Measurements from ENCODE around the gene SCUBE1. TPM values are rescaled to one million over a fixed set of nuclear protein-coding genes. Genes with fewer than 3 reads are reported as not detected.

SCUBE1 gene
- total RNA-seq, 4 donors from 2014 or later = 33.3 to 109 (median 66.3) TPM

DNA sequence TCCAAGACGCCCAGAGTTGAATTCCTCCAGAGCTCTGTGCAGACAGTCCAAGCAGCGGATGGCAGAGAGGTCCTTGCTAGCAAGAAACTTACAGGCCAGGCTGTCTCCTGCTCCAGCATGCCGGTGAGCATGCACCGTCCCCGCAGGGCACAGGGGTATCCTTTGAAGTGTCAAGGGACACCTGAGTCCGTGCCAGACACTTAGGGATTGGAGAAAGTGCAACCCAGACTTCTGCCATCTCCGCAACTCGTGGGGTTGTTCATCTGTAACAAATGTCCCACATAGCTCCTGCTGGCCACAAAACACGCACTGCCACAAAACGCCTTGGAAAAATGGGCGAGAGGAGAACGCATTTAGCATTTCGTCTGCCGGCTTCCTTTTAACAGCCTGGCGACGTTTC, 178.5 kb downstream of the SCUBE1 start:
- Histone ChIP-seq H3K27me3 (no peaks in the 10 kb centered on the region), H3K36me3 (peaks cover 8 to 71% (median 56%) of the 10 kb centered on the region in 4 donors), H3K9me3 (no peaks in the 10 kb centered on the region), H3K4me3 (no peak overlapping the region), H3K4me1 (peaks cover 14 to 33% (median 27%) of the 10 kb centered on the region in 4 donors), H3K27ac (replicated peaks in 1 of 4) (peak overlapping the region in 2 of 4 donors; percentile 23 to 62)
- no peak for DNase-seq (ENCODE audit: extremely low spot score)
- intact Hi-C loops (cut with DNase I) = no loop called here
- WGBS = 48% methylated on average over 15 of the region's 16 CpGs
- no peak for TF ChIP-seq POLR2AphosphoS5 (IDR thresholded peaks at IDR 0.05)
- TF ChIP-seq, protein P1, sequence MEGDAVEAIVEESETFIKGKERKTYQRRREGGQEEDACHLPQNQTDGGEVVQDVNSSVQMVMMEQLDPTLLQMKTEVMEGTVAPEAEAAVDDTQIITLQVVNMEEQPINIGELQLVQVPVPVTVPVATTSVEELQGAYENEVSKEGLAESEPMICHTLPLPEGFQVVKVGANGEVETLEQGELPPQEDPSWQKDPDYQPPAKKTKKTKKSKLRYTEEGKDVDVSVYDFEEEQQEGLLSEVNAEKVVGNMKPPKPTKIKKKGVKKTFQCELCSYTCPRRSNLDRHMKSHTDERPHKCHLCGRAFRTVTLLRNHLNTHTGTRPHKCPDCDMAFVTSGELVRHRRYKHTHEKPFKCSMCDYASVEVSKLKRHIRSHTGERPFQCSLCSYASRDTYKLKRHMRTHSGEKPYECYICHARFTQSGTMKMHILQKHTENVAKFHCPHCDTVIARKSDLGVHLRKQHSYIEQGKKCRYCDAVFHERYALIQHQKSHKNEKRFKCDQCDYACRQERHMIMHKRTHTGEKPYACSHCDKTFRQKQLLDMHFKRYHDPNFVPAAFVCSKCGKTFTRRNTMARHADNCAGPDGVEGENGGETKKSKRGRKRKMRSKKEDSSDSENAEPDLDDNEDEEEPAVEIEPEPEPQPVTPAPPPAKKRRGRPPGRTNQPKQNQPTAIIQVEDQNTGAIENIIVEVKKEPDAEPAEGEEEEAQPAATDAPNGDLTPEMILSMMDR (IDR thresholded peaks at IDR 0.05) = no peak
- no peak for TF ChIP-seq EP300 (IDR thresholded peaks at IDR 0.05)
- no peak for TF ChIP-seq POLR2A (IDR thresholded peaks at IDR 0.05; ENCODE audit: low read depth)

DNA sequence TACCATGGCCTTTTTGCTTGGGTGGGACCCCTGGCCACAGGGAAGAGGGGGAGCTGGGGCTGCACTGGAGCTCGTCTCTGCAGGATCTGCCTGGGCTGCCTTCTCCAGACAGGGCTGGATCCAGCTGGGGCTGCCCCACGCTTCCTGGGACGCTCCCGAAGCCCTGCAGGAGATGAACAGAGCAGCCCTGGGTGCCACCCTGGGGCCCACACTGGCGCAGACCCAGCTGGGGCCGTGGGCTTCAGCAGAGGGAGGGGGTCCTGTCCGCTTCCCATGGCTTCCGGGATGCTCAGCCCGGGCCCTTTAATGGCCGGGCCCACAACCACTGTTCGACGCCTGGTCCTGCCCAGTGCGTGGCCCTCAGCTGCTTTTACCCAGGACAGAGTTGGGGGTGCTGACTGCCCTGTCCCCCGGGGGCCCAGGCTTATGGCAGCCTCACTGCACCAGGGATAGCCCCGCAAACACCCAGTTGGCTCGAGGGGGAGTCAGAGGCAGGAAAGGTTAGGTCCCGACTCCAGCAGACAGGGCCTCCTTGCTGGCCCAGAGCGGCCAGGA, 179.9 kb downstream of the SCUBE1 start:
- H3K9me3 ChIP-seq = no peaks in the 10 kb centered on the region
- H3K27me3 ChIP-seq = no peaks in the 10 kb centered on the region
- H3K27ac ChIP-seq (replicated peaks in 1 of 4) = peak overlapping the region; percentile 12 to 62 (median 46)
- WGBS = 60% methylated on average over 1 of the region's 18 CpGs
- intact Hi-C loops (cut with DNase I) = no loop called here
- H3K4me1 ChIP-seq = peaks cover 17 to 46% (median 29%) of the 10 kb centered on the region in 4 donors
- no peak for DNase-seq (ENCODE audit: extremely low spot score)
- TF ChIP-seq, protein P1 (IDR thresholded peaks at IDR 0.05) = no peak
- TF ChIP-seq POLR2AphosphoS5 (IDR thresholded peaks at IDR 0.05) = no peak
- TF ChIP-seq EP300 (IDR thresholded peaks at IDR 0.05) = no peak
- TF ChIP-seq POLR2A (IDR thresholded peaks at IDR 0.05; ENCODE audit: low read depth) = no peak
- no peak overlapping the region for H3K4me3 ChIP-seq
- H3K36me3 ChIP-seq = peaks cover 8 to 66% (median 48%) of the 10 kb centered on the region in 4 donors

GRCh38 chr22:43162412-43163150, 180.6 kb downstream of the SCUBE1 start:
- no peak overlapping the region for H3K4me3 ChIP-seq
- 94% methylated on average over 16 of the region's 24 CpGs for WGBS
- H3K9me3 ChIP-seq = no peaks in the 10 kb centered on the region
- no peak overlapping the region for H3K27ac ChIP-seq (replicated peaks in 1 of 4)
- intact Hi-C loops (cut with DNase I) = no loop called here
- no peak for DNase-seq (ENCODE audit: extremely low spot score)
- no peaks in the 10 kb centered on the region for H3K27me3 ChIP-seq
- no peak for TF ChIP-seq POLR2A (IDR thresholded peaks at IDR 0.05; ENCODE audit: low read depth)
- TF ChIP-seq, protein P1 (IDR thresholded peaks at IDR 0.05) = no peak
- no peak for TF ChIP-seq EP300 (IDR thresholded peaks at IDR 0.05)
- no peak for TF ChIP-seq POLR2AphosphoS5 (IDR thresholded peaks at IDR 0.05)
- H3K36me3 ChIP-seq = peaks cover 2 to 59% (median 42%) of the 10 kb centered on the region in 4 donors
- H3K4me1 ChIP-seq = peaks cover 17 to 48% (median 29%) of the 10 kb centered on the region in 4 donors

DNA sequence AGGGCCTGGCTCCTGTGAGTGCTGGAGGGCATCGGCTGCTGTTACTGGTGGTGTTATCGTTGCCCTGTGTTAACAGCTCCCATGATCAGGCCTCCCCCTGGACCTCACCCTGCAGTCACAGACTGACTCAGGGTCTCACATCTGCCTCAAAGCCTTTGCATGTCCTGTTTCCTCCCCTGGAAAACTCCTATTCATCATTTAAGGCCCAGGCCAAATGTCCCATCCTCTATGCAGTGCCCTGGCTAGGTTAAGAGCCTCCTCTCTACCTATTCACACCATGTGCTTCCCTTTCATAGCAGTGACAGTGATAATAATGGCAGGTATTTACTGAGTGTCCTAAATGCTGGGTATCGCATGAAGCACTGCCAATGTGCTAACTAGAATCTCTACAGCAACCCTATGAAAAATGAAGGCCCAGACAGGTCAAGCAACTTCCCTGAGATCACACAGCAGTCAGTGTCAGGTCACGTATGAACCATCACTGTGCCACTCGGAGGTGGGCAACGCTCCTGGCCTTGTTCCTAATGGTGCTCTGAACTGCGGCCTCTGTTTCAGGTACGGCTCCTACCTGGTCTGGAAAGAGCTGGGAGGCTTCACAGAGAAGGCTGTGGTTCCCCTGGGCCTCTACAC, 182.6 kb downstream of the SCUBE1 start:
- intact Hi-C loops (cut with DNase I) = no loop called here
- H3K27ac ChIP-seq (replicated peaks in 1 of 4) = no peak overlapping the region

More for the DNA sequence above, 182.6 kb downstream of the SCUBE1 start:
- WGBS = 94% methylated on average over 7 of the region's 8 CpGs
- Histone ChIP-seq H3K9me3 (no peaks in the 10 kb centered on the region), H3K4me1 (peaks cover 17 to 61% (median 31%) of the 10 kb centered on the region in 4 donors), H3K36me3 (peaks cover 0 to 44% (median 34%) of the 10 kb centered on the region in 4 donors), H3K27me3 (no peaks in the 10 kb centered on the region), H3K4me3 (no peak overlapping the region)
- TF ChIP-seq POLR2AphosphoS5 (IDR thresholded peaks at IDR 0.05) = no peak
- no peak for TF ChIP-seq EP300 (IDR thresholded peaks at IDR 0.05)
- no peak for TF ChIP-seq POLR2A (IDR thresholded peaks at IDR 0.05; ENCODE audit: low read depth)
- TF ChIP-seq, protein P1 (IDR thresholded peaks at IDR 0.05) = no peak
- DNase-seq (ENCODE audit: extremely low spot score) = no peak
